ENCODE measurements around the gene KDF1. TPM values are rescaled to one million over a fixed set of nuclear protein-coding genes. Genes with fewer than 3 reads are reported as not detected.

Gene KDF1
- total and polyA plus RNA-seq, 2 of the 13 experiments (the other 11 are each of a cell fraction or from before 2014, with no cell fraction given) = 1.9 to 4.9 TPM

DNA sequence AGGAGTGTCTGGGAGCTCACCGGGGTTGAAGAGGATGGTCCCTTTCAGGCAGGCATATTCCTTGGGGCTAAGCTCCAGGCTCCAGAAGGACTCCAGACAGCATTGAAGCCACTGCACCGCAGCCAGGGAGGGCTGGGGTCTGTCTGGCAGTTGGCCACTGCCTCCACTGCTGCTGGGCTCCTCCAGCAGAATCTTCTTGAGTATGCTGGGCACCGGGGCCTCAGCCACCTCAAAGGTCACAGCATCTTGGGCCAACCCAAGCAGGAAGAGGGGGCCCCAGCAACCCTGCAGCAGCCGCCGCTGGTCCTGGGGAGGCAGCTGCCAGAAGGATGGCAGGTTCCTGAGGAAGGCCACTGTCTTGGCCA lies 46.9 kb downstream of the KDF1 start (continued):
- TF ChIP-seq, protein P1, sequence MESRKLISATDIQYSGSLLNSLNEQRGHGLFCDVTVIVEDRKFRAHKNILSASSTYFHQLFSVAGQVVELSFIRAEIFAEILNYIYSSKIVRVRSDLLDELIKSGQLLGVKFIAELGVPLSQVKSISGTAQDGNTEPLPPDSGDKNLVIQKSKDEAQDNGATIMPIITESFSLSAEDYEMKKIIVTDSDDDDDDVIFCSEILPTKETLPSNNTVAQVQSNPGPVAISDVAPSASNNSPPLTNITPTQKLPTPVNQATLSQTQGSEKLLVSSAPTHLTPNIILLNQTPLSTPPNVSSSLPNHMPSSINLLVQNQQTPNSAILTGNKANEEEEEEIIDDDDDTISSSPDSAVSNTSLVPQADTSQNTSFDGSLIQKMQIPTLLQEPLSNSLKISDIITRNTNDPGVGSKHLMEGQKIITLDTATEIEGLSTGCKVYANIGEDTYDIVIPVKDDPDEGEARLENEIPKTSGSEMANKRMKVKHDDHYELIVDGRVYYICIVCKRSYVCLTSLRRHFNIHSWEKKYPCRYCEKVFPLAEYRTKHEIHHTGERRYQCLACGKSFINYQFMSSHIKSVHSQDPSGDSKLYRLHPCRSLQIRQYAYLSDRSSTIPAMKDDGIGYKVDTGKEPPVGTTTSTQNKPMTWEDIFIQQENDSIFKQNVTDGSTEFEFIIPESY (CRISPR knock-in tag; IDR thresholded peaks at IDR 0.05) = no peak
- TF ChIP-seq BHLHE40 (IDR thresholded peaks at IDR 0.05; ENCODE audit: low read length) (no peak), SAP130 (CRISPR knock-in tag; IDR thresholded peaks at IDR 0.05; ENCODE audit: low read depth) (no peak), ZNF747 (CRISPR knock-in tag; IDR thresholded peaks at IDR 0.05; ENCODE audit: borderline replicate concordance) (peak; percentile 15; the same call in 1 of the 2 replicates), PITX1 (CRISPR knock-in tag; IDR thresholded peaks at IDR 0.05) (no peak), MTA3 (CRISPR knock-in tag; IDR thresholded peaks at IDR 0.05) (0 out of 2 replicates have a peak, but pooled peaks have one; percentile 44), HNRNPH1 (optimal IDR thresholded peaks at IDR 0.05; ENCODE audit: low read depth, low read length) (no peak), MED8 (CRISPR knock-in tag; IDR thresholded peaks at IDR 0.05; ENCODE audit: insufficient replicate concordance) (no peak), HOXA5 (CRISPR knock-in tag; IDR thresholded peaks at IDR 0.05) (0 out of 2 replicates have a peak, but pooled peaks have one; percentile 2), ATM (IDR thresholded peaks at IDR 0.05; ENCODE audit: borderline replicate concordance) (no peak), ZNF3 (CRISPR knock-in tag; IDR thresholded peaks at IDR 0.05) (no peak), SOX13 (IDR thresholded peaks at IDR 0.05) (no peak), SOX13 (CRISPR knock-in tag; conservative IDR thresholded peaks at IDR 0.05 in 1 of 2, IDR thresholded peaks at IDR 0.05 in 1 of 2) (no peak), MEIS2 (CRISPR knock-in tag; IDR thresholded peaks at IDR 0.05) (no peak)
- TF ChIP-seq, protein P2, sequence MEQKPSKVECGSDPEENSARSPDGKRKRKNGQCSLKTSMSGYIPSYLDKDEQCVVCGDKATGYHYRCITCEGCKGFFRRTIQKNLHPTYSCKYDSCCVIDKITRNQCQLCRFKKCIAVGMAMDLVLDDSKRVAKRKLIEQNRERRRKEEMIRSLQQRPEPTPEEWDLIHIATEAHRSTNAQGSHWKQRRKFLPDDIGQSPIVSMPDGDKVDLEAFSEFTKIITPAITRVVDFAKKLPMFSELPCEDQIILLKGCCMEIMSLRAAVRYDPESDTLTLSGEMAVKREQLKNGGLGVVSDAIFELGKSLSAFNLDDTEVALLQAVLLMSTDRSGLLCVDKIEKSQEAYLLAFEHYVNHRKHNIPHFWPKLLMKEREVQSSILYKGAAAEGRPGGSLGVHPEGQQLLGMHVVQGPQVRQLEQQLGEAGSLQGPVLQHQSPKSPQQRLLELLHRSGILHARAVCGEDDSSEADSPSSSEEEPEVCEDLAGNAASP (CRISPR knock-in tag; IDR thresholded peaks at IDR 0.05; ENCODE audit: borderline replicate concordance) = no peak
- TF ChIP-seq, protein P3, sequence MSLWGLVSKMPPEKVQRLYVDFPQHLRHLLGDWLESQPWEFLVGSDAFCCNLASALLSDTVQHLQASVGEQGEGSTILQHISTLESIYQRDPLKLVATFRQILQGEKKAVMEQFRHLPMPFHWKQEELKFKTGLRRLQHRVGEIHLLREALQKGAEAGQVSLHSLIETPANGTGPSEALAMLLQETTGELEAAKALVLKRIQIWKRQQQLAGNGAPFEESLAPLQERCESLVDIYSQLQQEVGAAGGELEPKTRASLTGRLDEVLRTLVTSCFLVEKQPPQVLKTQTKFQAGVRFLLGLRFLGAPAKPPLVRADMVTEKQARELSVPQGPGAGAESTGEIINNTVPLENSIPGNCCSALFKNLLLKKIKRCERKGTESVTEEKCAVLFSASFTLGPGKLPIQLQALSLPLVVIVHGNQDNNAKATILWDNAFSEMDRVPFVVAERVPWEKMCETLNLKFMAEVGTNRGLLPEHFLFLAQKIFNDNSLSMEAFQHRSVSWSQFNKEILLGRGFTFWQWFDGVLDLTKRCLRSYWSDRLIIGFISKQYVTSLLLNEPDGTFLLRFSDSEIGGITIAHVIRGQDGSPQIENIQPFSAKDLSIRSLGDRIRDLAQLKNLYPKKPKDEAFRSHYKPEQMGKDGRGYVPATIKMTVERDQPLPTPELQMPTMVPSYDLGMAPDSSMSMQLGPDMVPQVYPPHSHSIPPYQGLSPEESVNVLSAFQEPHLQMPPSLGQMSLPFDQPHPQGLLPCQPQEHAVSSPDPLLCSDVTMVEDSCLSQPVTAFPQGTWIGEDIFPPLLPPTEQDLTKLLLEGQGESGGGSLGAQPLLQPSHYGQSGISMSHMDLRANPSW (CRISPR knock-in tag; IDR thresholded peaks at IDR 0.05; ENCODE audit: borderline replicate concordance) = no peak
- TF ChIP-seq, protein P4, sequence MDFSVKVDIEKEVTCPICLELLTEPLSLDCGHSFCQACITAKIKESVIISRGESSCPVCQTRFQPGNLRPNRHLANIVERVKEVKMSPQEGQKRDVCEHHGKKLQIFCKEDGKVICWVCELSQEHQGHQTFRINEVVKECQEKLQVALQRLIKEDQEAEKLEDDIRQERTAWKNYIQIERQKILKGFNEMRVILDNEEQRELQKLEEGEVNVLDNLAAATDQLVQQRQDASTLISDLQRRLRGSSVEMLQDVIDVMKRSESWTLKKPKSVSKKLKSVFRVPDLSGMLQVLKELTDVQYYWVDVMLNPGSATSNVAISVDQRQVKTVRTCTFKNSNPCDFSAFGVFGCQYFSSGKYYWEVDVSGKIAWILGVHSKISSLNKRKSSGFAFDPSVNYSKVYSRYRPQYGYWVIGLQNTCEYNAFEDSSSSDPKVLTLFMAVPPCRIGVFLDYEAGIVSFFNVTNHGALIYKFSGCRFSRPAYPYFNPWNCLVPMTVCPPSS (IDR thresholded peaks at IDR 0.05) = no peak
- TF ChIP-seq, protein P5, sequence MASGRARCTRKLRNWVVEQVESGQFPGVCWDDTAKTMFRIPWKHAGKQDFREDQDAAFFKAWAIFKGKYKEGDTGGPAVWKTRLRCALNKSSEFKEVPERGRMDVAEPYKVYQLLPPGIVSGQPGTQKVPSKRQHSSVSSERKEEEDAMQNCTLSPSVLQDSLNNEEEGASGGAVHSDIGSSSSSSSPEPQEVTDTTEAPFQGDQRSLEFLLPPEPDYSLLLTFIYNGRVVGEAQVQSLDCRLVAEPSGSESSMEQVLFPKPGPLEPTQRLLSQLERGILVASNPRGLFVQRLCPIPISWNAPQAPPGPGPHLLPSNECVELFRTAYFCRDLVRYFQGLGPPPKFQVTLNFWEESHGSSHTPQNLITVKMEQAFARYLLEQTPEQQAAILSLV (CRISPR knock-in tag; IDR thresholded peaks at IDR 0.05; ENCODE audit: borderline replicate concordance) = no peak
